Common myeloid progenitor, CD34-positive (primary cell): ENCODE results near the gene GPRC5B.

Experiments
- CTCF ChIA-PET: fragments of 350-600 bp; sonication (Branson Sonifier 250); formaldehyde crosslinking; loops from one replicate; lab custom pipeline; 2021; ENCODE audit warnings: antibody characterized with exemption; lab: Charles Lee
- POLR2A ChIA-PET: fragments of 350-600 bp; sonication (Branson Sonifier 250); formaldehyde crosslinking; loops from one replicate; lab custom pipeline; 2021; ENCODE audit warnings: antibody characterized with exemption; lab: Charles Lee
- DNase-seq, 3 donors: peaks; one replicate each; pipeline versions ENCODE4 v3.0.0 to v3.0.0-alpha.2; 2013
- H3K27ac ChIP-seq, 2 experiments: 1 replicate in 1 of 2; 2 replicates in 1 of 2; pipeline ENCODE4 v1.7.0; 2013; ENCODE audit warnings: inconsistent platforms in 2 of 2, low read length in 2 of 2, mild to moderate bottlenecking in 2 of 2, low read depth in 1 of 2, moderate library complexity in 1 of 2; ENCODE audit not compliant: severe bottlenecking in 2 of 2, insufficient read depth in 1 of 2, poor library complexity in 1 of 2
- H3K27me3 ChIP-seq, 5 experiments: replicated peaks in 2 of 5; 1 replicate in 3 of 5; 2 replicates in 2 of 5; pipeline versions ENCODE4 v1.6.1 to v1.7.0; 2013; ENCODE audit warnings: low read length in 4 of 5, mild to moderate bottlenecking in 2 of 5, moderate library complexity in 2 of 5, inconsistent platforms in 1 of 5; ENCODE audit not compliant: insufficient read depth in 5 of 5, control insufficient read depth in 4 of 5
- H3K36me3 ChIP-seq, 4 experiments: 1 replicate in 2 of 4; 2 replicates in 2 of 4; pipeline versions ENCODE4 v1.6.1 to v1.7.0; 2013; ENCODE audit warnings: low read length in 3 of 4, control low read depth in 1 of 4, mild to moderate bottlenecking in 1 of 4; ENCODE audit not compliant: control insufficient read depth in 4 of 4, insufficient read depth in 4 of 4
- H3K4me1 ChIP-seq, 4 experiments: 1 replicate in 3 of 4; 2 replicates in 1 of 4; pipeline versions ENCODE4 v1.6.1 to v1.7.1; 2013; ENCODE audit warnings: low read length in 3 of 4, mild to moderate bottlenecking in 3 of 4, control low read depth in 1 of 4, inconsistent platforms in 1 of 4, moderate library complexity in 1 of 4; ENCODE audit not compliant: control insufficient read depth in 4 of 4, insufficient read depth in 4 of 4; ENCODE audit errors: control extremely low read depth in 1 of 4
- H3K4me3 ChIP-seq, 7 experiments: 1 replicate in 4 of 7; 2 replicates in 3 of 7; pipeline versions ENCODE4 v1.5.1 to v1.7.0; 2013; ENCODE audit warnings: mild to moderate bottlenecking in 7 of 7, low read length in 6 of 7, moderate library complexity in 6 of 7, inconsistent platforms in 2 of 7, low read depth in 2 of 7, control low read depth in 1 of 7; ENCODE audit not compliant: insufficient read depth in 4 of 7, control insufficient read depth in 1 of 7; ENCODE audit errors: extremely low read depth in 1 of 7
- H3K9me3 ChIP-seq, 5 experiments: 1 replicate in 4 of 5; 2 replicates in 1 of 5; pipeline versions ENCODE4 v1.6.1 to v1.7.1; 2013; ENCODE audit warnings: low read length in 4 of 5, mild to moderate bottlenecking in 2 of 5, inconsistent platforms in 1 of 5, low read depth in 1 of 5, moderate library complexity in 1 of 5; ENCODE audit not compliant: control insufficient read depth in 4 of 5, insufficient read depth in 2 of 5; ENCODE audit errors: control extremely low read depth in 1 of 5
- WGBS: methylation state at CpG from one replicate; pipeline ENCODE4 v1.1.5; 2013; ENCODE audit not compliant: insufficient coverage; 5-methylcytosine and 5-hydroxymethylcytosine counted together

Gene GPRC5B

DNA sequence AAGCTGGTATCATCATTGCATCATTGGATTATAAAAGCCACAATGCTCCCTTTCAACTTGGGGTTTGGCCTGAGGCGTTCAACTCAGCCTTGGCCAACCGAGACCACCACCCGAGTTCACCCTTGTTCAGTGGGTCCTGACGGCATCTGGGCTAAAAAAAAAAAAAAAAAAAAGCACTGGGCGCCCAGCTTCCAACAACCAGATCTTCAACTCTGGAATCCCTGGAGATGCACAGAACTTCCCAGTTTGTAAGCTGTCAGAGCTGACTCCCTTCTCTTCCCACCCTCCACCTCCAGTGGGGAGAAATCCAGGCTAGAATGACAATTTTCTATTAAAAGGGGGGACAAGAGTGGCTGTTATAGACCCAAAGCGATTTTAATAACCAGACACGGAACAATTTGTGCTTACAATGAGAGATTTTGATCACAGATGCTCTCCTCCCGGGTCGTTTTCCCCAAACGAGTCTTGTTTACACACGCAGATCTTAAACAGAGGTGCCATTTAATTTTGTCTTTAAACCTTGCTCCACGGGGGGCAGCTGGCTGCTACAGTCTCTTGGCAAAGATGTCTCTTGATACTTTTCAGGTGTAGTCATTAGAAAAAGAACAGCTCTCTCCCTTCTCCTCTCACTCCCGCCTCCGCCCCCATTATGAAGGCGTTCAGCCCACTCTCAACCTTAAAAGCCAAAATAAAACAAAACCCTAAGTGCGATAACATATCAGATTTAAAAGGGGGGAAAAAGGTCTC lies 26.9 kb downstream of the GPRC5B start:
- WGBS: 91% methylated on average over 11 of the region's 16 CpGs

DNA sequence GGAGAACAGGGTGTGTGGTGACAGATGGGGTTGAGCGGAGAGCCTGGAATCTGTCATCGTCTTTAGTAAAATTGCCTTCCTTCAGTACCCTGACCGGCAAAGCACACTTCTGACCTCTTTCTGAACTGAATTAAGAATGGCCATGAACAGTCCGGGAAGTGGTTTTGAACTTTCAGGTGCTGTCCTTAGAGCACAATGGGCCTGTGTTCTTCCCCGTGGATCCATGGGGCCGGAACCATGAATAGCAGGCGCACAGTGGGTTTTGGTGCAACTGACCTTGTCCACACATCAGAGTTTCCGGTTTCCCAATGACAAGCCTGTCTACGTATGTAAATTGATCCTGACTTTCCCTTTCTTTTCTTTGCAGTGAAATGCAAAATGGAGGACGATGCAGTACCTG lies 28.5 kb downstream of the GPRC5B start:
- H3K4me3 ChIP-seq: no peak overlapping the region
- ChIA-PET CTCF (no interaction called here), POLR2A (no interaction called here)
- no peak overlapping the region for H3K27ac ChIP-seq
- H3K27me3 ChIP-seq: no peaks in the 10 kb centered on the region
- 99% methylated on average over 10 of the region's 10 CpGs for WGBS
- DNase-seq: no peak
- H3K4me1 ChIP-seq: no peaks in the 10 kb centered on the region
- no peaks in the 10 kb centered on the region for H3K9me3 ChIP-seq
- no peaks in the 10 kb centered on the region for H3K36me3 ChIP-seq

More for the DNA sequence above, 26.9 kb downstream of the GPRC5B start:
- no peaks in the 10 kb centered on the region for H3K27me3 ChIP-seq
- ChIA-PET POLR2A (no interaction called here), CTCF (no interaction called here)
- no peaks in the 10 kb centered on the region for H3K4me1 ChIP-seq
- H3K9me3 ChIP-seq: no peaks in the 10 kb centered on the region
- no peak overlapping the region for H3K4me3 ChIP-seq
- H3K36me3 ChIP-seq: no peaks in the 10 kb centered on the region
- H3K27ac ChIP-seq: no peak overlapping the region
- DNase-seq: no peak

DNA sequence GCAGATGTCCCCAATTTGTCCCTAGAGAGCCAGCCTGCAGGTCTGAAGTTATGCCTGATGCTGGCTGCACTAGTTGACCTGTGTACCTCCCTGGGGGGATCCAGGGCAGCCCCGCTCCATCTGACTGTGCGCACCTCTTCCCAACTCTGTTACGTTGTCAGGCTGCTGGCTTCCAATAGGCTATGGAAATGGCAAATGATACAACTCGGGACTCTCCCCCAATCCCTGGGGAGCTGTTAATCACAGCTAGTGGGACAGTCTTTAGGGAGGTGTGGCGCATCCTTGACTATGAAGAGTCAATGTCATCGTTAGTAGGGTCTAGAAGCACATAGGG lies 30.1 kb downstream of the GPRC5B start:
- Histone ChIP-seq H3K27ac (no peak overlapping the region), H3K36me3 (no peaks in the 10 kb centered on the region), H3K4me3 (no peak overlapping the region), H3K4me1 (no peaks in the 10 kb centered on the region), H3K9me3 (no peaks in the 10 kb centered on the region), H3K27me3 (no peaks in the 10 kb centered on the region)
- WGBS: 100% methylated on average over 6 of the region's 6 CpGs
- ChIA-PET CTCF (no interaction called here), POLR2A (interaction anchor here (0.5 kb wide), 1 partner anchor 1275 kb away, joined by 4 read pairs; no protein-coding TSS in a partner anchor)
- DNase-seq: no peak

DNA sequence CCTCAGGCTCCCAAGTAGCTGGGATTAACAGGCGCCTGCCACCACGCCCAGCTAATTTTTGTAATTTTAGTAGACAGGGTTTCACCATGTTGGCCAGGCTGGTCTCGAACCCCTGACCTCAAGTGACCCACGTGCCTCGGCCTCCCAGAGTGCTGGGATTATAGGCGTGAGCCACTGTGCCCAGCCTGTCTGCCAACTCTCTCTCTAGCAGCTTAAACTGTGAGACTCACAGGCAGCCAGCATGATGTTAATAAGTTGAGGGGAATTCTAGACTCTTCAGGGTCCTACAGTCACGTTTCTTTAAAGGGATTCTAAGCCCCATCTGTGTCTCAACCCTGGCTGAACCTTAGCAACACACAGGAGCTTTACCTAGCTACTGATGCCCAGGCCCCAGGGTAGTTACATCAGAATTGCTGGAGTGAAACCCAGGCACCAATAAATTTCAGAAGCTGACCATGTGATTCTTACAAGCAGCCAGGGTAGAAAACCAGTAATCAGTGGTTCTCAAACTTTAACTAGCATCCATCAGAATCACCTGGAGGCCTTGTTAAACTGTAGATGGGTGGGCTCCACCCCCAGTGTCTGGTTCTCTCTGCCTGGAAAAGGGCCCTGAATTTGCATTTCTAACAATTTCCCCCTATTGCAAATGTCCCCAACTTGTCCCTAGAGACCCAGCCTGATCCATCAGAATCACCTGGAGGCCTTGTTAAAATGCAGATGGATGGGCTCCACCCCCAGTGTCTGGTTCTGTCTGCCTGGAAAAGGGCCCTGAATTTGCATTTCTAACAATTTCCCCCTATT lies 30.7 kb downstream of the GPRC5B start:
- Histone ChIP-seq H3K36me3 (no peaks in the 10 kb centered on the region), H3K4me1 (no peaks in the 10 kb centered on the region), H3K27ac (no peak overlapping the region), H3K9me3 (no peaks in the 10 kb centered on the region), H3K4me3 (no peak overlapping the region), H3K27me3 (no peaks in the 10 kb centered on the region)
- no peak for DNase-seq
- ChIA-PET CTCF (no interaction called here), POLR2A (interaction anchor here (0.5 kb wide), 1 partner anchor 1276 kb away, joined by 4 read pairs; no protein-coding TSS in a partner anchor)
- 91% methylated on average over 6 of the region's 7 CpGs for WGBS

DNA sequence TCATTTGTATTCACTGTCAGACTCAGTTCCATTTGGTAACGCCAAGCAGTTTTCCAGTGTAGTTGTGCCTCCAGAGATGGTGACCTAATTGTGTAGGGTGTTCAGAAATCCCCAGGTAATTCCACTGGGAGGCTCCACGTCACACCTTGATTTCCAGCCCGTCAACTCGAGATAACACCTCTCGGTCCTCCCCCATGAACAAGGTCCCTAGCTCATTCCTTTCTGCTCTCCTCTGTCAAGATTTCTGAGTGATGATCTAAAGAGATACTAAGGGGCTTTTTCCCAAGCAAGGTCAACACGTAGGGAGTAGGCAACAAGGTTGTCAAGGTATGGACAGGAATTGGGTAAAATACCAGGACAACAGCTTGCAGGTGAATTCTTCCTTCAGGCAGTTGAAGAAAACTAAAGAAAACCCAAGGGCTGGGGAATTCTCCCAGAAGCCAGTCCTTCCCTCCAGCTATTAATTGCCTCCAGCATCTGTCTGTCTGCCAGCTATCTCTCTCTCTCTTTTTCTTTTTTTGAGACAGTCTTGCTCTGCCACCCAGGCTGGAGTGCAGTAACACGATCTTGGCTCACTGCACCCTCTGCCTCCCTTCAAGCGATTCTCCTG lies 31.4 kb downstream of the GPRC5B start:
- H3K27ac ChIP-seq: no peak overlapping the region
- DNase-seq: no peak
- no peaks in the 10 kb centered on the region for H3K9me3 ChIP-seq
- whole genome bisulfite sequencing: 96% methylated on average over 8 of the region's 8 CpGs
- no peak overlapping the region for H3K4me3 ChIP-seq
- H3K27me3 ChIP-seq: no peaks in the 10 kb centered on the region
- no peaks in the 10 kb centered on the region for H3K4me1 ChIP-seq
- CTCF ChIA-PET: no interaction called here
- H3K36me3 ChIP-seq: no peaks in the 10 kb centered on the region
- POLR2A ChIA-PET: no interaction called here

DNA sequence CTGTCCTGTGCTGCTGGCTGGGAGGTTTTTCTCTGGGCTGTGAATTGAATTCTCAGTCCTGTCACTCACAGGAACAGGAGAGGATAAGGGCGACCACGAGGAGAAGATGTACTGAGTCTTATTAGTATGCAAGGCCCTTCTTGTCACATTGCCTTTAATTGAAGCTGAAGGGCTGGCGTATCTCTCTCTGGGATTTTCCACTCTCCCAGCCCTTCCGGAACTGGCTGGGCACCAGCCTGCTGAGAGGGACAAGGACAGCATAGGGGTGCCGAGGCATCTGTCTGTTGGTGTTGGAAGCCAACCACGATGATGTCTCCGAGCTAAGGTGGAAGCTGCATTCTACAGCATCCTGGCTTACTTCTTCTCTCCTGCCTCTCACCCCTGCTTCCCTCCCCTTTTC lies 33.2 kb downstream of the GPRC5B start:
- Histone ChIP-seq H3K27me3 (no peaks in the 10 kb centered on the region), H3K27ac (no peak overlapping the region), H3K4me3 (no peak overlapping the region), H3K4me1 (no peaks in the 10 kb centered on the region), H3K9me3 (no peaks in the 10 kb centered on the region), H3K36me3 (no peaks in the 10 kb centered on the region)
- WGBS: 95% methylated on average over 7 of the region's 7 CpGs
- ChIA-PET POLR2A (interaction anchor here (0.6 kb wide), 1 partner anchor 243 kb away, joined by 3 read pairs; no protein-coding TSS in a partner anchor), CTCF (interaction anchor here (1.1 kb wide), 1 partner anchor 10 kb away, joined by 3 read pairs; no protein-coding TSS in a partner anchor)
- DNase-seq: no peak
